HG03159 (cell line): ENCODE measurements around the gene ACTL7B.
"Not testable (repeated sequence)": the region's sequence is repeated elsewhere in the genome, so short reads cannot be mapped to it uniquely, and the experiment has no call there.

ENCODE experiments used
- ATAC-seq: cut with Tn5 transposase; IDR thresholded peaks from one replicate; pipeline ENCODE4 v1.9.1; 2021; ENCODE audit warnings: mild to moderate bottlenecking, moderate library complexity; ENCODE audit not compliant: unreplicated experiment

ACTL7B gene

GRCh38 chr9:108845507-108845906, 10.3 kb downstream of the ACTL7B start:
- ATAC-seq: no peak

GRCh38 chr9:108844856-108845255, 10.9 kb downstream of the ACTL7B start:
- ATAC-seq: no peak

- ATAC-seq: no peak
These were observed 11.4 kb downstream of the ACTL7B start for GRCh38 chr9:108844391-108844790.

- no peak for ATAC-seq
These were observed 13.0 kb downstream of the ACTL7B start for GRCh38 chr9:108842610-108843295.

GRCh38 chr9:108839561-108839960, 16.2 kb downstream of the ACTL7B start:
- ATAC-seq: not testable (repeated sequence)

GRCh38 chr9:108838017-108838416, 17.8 kb downstream of the ACTL7B start:
- no peak for ATAC-seq

- no peak for ATAC-seq
These were observed 18.3 kb downstream of the ACTL7B start for GRCh38 chr9:108837530-108837929.

- no peak for ATAC-seq
These were observed 19.0 kb downstream of the ACTL7B start for GRCh38 chr9:108836781-108837180.

- ATAC-seq: no peak
These were observed 19.5 kb downstream of the ACTL7B start for GRCh38 chr9:108836319-108836718.

- no peak for ATAC-seq
These were observed 20.0 kb downstream of the ACTL7B start for GRCh38 chr9:108835831-108836230.

- no peak for ATAC-seq
These were observed 20.7 kb downstream of the ACTL7B start for GRCh38 chr9:108834959-108835665.

GRCh38 chr9:108832179-108832500, 23.6 kb downstream of the ACTL7B start:
- no peak for ATAC-seq

- ATAC-seq: no peak
These were observed 24.1 kb downstream of the ACTL7B start for GRCh38 chr9:108831496-108832178.

GRCh38 chr9:108830272-108830671, 25.5 kb downstream of the ACTL7B start:
- ATAC-seq: no peak

- ATAC-seq: no peak
These were observed 32.0 kb downstream of the ACTL7B start for GRCh38 chr9:108823829-108824228.

GRCh38 chr9:108816037-108816436, 39.7 kb downstream of the ACTL7B start:
- no peak for ATAC-seq

GRCh38 chr9:108815156-108815555, 40.6 kb downstream of the ACTL7B start:
- no peak for ATAC-seq

GRCh38 chr9:108813951-108814601, 41.7 kb downstream of the ACTL7B start:
- no peak for ATAC-seq

- ATAC-seq: no peak
These were observed 43.3 kb downstream of the ACTL7B start for GRCh38 chr9:108812396-108813025.

GRCh38 chr9:108811944-108812343, 43.8 kb downstream of the ACTL7B start:
- no peak for ATAC-seq

GRCh38 chr9:108809269-108809668, 46.5 kb downstream of the ACTL7B start:
- no peak for ATAC-seq
